ENCODE measurements around the gene SMAD6.

- TF ChIP-seq CTCF (IDR thresholded peaks at IDR 0.05) (no peak), POLR2A (IDR thresholded peaks at IDR 0.05) (no peak)
Measured at GRCh38 chr15:66831801-66832390, 129.9 kb downstream of the SMAD6 start.
